K562 (cell line): ENCODE data around the gene COASY. TPM values are rescaled to one million over a fixed set of nuclear protein-coding genes. Genes with fewer than 3 reads are reported as not detected.

Source experiments
- AFF1 ChIP-seq, 2 experiments: fragments of 450-650 bp; IDR thresholded peaks; 2 replicates each; pipeline ENCODE4 v1.6.1; 2018; ENCODE audit warnings: mild to moderate bottlenecking in 2 of 2, low read depth in 1 of 2; ENCODE audit not compliant: partially characterized antibody in 2 of 2
- ATF7 ChIP-seq: fragments of 450-650 bp; IDR thresholded peaks from 2 replicates; pipeline ENCODE4 v1.7.1; 2014; ENCODE audit warnings: mild to moderate bottlenecking, moderate library complexity
- CGGBP1 ChIP-seq: fragments of 250-450 bp; sonication (Bioruptor Pico); IDR thresholded peaks from 2 replicates; pipeline ENCODE4 v1.9.0; 2021; ENCODE audit warnings: mild to moderate bottlenecking
- E2F8 ChIP-seq: fragments of 450-650 bp; IDR thresholded peaks from 2 replicates; pipeline ENCODE4 v1.7.1; 2018; ENCODE audit warnings: mild to moderate bottlenecking, low read depth; ENCODE audit not compliant: partially characterized antibody
- ELF1 ChIP-seq: fragments of 200-800 bp; sonication (Bioruptor generic); IDR thresholded peaks from 2 replicates; pipeline ENCODE4 v1.6.1; 2016; ENCODE audit warnings: missing genetic modification characterization, missing compliant biosample characterization
- ILK ChIP-seq: fragments of 450-650 bp; IDR thresholded peaks from 2 replicates; pipeline ENCODE4 v1.6.1; 2016; ENCODE audit warnings: missing genetic modification characterization, low read depth, mild to moderate bottlenecking, missing compliant biosample characterization, moderate library complexity, borderline replicate concordance
- RBM17 ChIP-seq: fragments of 200-400 bp; formaldehyde crosslinking; IDR thresholded peaks from 2 replicates; pipeline ENCODE4 v1.6.1; 2017; ENCODE audit warnings: low read depth, mild to moderate bottlenecking, low read length, borderline replicate concordance
- SMAD4 ChIP-seq: fragments of 250-450 bp; sonication (Bioruptor Pico); conservative IDR thresholded peaks from 2 replicates; pipeline ENCODE4 v1.8.0; 2021; ENCODE audit warnings: inconsistent platforms, mild to moderate bottlenecking, moderate library complexity
- SREBF2 ChIP-seq: sonication (generic); formaldehyde crosslinking; IDR thresholded peaks from 2 replicates; pipeline ENCODE4 v1.4.0; 2020; ENCODE audit warnings: mild to moderate bottlenecking, missing genetic modification reagents
- ZNF134 ChIP-seq: fragments of 250-450 bp; sonication (Bioruptor Pico); conservative IDR thresholded peaks from 2 replicates; pipeline ENCODE4 v1.4.0; 2020
- polyA plus RNA-seq, 8 experiments: library from polyadenylated mRNA; depleted of rRNA in 4 of 8; stranded (reverse) in 5 of 8; unstranded in 3 of 8; fragments of >200 nt; fragmentation: Nextera tagmentation in 2 of 8; fragmentation: Illumina TruSeq in 1 of 8; extraction: Ambion mirVana in 2 of 8; extraction: Trizol in 1 of 8; gene quantifications; 2 replicates each; pipeline versions ENCODE4 v1.2.1 to v1.2.3, GENCODE V29; 2011 to 2014; ENCODE audit warnings: inconsistent platforms in 1 of 8, missing spikeins in 1 of 8
- total RNA-seq, 7 experiments: library from RNA; depleted of rRNA in 6 of 7; stranded (reverse); fragments of >200 nt in 6 of 7; fragmentation: Illumina TruSeq in 2 of 7; extraction: Trizol in 2 of 7; gene quantifications; 2 replicates each; pipeline versions ENCODE4 v1.2.1 to v1.2.3, GENCODE V29; 2011 to 2021; ENCODE audit warnings: low replicate concordance in 1 of 7
- TF ChIP-seq, protein P1 (sequence below), 2 experiments: fragments of 450-650 bp; IDR thresholded peaks; 2 replicates each; pipeline ENCODE4 v1.6.1; 2016; ENCODE audit warnings: mild to moderate bottlenecking in 2 of 2, borderline replicate concordance in 1 of 2, low read depth in 1 of 2, moderate library complexity in 1 of 2

Gene COASY
- total and polyA plus RNA-seq, 9 of the 15 experiments (the other 6 are each of a cell fraction or from before 2014, with no cell fraction given): 25.4 to 175 (median 62.3) TPM

GRCh38 chr17:42561897-42562387 lies at the start of gene COASY (continued):
- peak; percentile 97 for TF ChIP-seq ELF1 (tag)
- TF ChIP-seq E2F8: peak; percentile 58
- no peak for TF ChIP-seq SREBF2 (CRISPR knock-in tag)
- TF ChIP-seq RBM17: no peak
- TF ChIP-seq CGGBP1 (CRISPR knock-in tag): no peak
- TF ChIP-seq, protein P1, sequence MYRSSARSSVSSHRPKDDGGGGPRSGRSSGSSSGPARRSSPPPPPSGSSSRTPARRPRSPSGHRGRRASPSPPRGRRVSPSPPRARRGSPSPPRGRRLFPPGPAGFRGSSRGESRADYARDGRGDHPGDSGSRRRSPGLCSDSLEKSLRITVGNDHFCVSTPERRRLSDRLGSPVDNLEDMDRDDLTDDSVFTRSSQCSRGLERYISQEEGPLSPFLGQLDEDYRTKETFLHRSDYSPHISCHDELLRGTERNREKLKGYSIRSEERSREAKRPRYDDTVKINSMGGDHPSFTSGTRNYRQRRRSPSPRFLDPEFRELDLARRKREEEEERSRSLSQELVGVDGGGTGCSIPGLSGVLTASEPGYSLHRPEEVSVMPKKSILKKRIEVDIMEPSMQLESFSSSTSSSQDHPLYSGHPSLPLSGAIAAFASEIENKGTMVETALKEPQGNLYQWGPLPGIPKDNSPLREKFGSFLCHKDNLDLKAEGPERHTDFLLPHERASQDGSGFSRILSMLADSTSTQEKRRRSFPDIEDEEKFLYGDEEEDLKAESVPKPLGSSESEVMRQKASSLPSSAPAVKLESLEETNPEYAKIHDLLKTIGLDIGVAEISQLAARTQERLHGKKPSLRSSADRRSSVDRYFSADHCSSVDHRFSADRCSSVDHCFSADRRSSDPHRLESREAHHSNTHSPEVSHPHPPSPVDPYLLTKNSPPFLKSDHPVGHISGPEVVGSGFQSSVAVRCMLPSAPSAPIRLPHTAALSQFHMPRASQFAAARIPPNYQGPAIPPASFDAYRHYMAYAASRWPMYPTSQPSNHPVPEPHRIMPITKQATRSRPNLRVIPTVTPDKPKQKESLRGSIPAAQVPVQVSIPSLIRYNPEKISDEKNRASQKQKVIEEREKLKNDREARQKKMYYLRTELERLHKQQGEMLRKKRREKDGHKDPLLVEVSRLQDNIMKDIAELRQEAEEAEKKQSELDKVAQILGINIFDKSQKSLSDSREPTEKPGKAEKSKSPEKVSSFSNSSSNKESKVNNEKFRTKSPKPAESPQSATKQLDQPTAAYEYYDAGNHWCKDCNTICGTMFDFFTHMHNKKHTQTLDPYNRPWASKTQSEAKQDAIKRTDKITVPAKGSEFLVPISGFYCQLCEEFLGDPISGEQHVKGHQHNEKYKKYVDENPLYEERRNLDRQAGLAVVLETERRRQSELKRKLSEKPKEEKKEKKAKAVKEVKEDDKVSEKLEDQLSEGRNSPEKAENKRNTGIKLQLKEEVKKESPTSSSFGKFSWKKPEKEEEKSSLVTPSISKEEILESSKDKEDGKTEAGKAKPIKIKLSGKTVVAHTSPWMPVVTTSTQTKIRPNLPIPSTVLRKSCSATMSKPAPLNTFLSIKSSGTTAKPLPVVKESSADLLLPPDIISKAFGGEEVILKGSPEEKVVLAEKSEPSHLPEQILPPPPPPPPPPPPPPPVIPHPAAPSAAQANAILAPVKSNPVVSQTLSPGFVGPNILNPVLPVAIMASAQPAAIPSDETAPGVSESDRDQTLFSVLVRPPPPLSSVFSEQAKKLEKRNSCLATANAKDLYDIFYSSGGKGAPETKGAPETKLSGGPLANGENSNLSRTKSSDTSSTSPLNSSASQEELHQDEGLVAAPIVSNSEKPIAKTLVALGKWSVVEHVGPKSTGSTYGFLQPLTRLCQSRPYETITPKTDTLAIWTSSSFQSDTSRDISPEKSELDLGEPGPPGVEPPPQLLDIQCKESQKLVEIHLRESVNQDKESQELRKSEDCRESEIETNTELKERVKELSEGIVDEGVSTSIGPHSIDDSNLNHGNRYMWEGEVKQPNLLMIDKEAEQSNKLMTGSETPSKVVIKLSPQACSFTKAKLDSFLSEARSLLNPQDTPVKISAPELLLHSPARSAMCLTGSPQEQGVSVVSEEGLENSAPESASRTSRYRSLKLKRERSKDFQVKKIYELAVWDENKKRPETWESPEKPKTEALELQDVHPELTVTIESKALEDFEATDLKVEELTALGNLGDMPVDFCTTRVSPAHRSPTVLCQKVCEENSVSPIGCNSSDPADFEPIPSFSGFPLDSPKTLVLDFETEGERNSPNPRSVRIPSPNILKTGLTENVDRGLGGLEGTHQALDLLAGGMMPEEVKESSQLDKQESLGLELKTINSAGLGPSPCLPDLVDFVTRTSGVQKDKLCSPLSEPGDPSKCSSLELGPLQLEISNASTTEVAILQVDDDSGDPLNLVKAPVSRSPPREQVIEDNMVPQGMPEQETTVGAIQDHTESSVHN (IDR thresholded peaks at IDR 0.05; ENCODE audit: borderline replicate concordance in 1 of 2, low read depth in 1 of 2): no peak
- peak; percentile 45; the same call in 1 of the 2 replicates for TF ChIP-seq ATF7
- no peak for TF ChIP-seq ZNF134
- TF ChIP-seq ILK (tag): no peak
- no peak for TF ChIP-seq SMAD4 (CRISPR knock-in tag)
- peak in 1 of 2 experiments; percentile 18 for TF ChIP-seq AFF1 (IDR thresholded peaks at IDR 0.05; ENCODE audit: low read depth in 1 of 2, partially characterized antibody in 2 of 2)
